T-helper 2 cell (primary cell): Measurements from ENCODE around the gene ADORA1.
A peak's percentile ranks its signal among the peaks of the same experiment; 100 is the strongest.

Source experiments
- DNase-seq, 5 experiments: peaks; one replicate each; pipeline versions ENCODE4 v3.0.0 to v3.0.0-alpha.2; 2012 to 2022

The ADORA1 gene

GRCh38 chr1:203161703-203162102, 34.2 kb downstream of the ADORA1 start:
- DNase-seq, result no peak

DNA sequence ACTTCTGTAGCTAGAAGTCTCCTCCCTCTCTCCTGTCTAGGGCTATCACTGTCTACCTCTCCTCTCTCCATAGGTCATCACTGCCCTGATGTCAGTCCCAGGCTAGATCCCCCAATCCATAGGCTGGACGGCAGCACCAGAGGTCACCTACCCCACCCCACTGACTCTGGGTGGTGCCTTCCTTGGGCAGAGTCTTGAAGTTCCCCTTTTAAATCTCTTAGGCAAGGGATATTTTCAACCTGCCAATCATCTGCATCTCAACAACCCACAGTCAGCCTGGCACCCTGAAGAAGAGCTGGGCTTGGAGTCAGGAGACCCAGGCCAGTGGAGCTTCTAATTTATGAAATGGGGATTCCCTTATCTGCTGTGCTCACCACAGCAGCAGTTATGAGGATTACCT, 34.9 kb downstream of the ADORA1 start:
- DNase-seq, result no peak

DNA sequence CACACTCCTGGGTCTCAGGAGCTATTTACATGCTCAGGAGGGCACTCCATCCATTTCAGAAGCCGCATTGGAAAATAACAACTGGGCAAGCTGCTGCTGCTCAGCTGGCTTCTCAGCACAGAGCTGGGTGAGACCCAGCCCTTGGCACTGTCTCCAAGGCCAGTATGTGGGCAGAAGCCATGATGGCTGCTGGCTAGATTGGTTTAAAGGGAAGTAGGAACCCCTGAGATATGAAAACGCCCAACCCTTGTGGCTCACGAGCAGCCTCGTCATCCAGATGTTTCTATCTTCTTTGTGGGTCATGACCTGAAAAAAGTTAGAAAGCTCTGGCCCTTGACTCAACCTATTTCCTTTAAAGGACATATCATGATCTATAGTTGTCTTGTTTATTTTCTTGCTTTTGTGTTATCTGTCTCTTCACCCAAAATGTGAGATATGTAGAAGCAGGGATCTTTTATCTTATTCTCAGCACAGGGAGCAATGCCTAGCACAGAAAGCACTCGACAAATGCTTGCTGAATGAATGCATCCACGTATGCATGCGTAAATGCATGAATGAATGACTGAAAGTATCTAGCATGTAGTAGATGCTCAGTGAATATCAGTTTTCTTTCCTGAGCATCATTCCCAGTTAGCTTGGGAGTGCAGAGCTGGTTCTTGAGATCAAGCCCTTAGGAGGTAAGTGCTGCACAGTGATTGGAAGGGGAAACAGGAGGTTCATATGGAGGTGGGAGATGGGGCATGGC, 36.5 kb downstream of the ADORA1 start:
- no peak for DNase-seq

GRCh38 chr1:203165101-203165799, 37.7 kb downstream of the ADORA1 start:
- no peak for DNase-seq

- DNase-seq, result no peak
Observed at GRCh38 chr1:203165800-203166161, 38.3 kb downstream of the ADORA1 start.

DNA sequence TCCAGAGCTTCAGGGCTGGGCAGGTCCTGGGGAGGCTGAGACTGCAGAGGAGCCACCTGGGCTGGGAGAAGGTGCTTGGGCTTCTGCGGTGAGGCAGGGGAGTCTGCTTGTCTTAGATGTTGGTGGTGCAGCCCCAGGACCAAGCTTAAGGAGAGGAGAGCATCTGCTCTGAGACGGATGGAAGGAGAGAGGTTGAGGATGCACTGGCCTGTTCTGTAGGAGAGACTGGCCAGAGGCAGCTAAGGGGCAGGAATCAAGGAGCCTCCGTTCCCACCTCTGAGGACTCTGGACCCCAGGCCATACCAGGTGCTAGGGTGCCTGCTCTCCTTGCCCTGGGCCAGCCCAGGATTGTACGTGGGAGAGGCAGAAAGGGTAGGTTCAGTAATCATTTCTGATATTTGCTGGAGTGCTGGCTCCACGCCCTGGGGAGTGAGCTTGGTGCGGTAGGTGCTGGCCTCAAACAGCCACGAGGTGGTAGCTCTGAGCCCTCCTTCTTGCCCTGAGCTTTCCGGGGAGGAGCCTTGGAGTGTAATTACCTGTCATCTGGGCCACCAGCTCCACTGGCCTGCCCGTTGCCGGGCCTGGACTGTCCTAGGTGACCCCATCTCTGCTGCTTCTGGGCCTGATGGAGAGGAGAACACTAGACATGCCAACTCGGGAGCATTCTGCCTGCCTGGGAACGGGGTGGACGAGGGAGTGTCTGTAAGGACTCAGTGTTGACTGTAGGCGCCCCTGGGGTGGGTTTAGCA, 38.8 kb downstream of the ADORA1 start:
- peak in 1 of 5 experiments; percentile 11 for DNase-seq

DNA sequence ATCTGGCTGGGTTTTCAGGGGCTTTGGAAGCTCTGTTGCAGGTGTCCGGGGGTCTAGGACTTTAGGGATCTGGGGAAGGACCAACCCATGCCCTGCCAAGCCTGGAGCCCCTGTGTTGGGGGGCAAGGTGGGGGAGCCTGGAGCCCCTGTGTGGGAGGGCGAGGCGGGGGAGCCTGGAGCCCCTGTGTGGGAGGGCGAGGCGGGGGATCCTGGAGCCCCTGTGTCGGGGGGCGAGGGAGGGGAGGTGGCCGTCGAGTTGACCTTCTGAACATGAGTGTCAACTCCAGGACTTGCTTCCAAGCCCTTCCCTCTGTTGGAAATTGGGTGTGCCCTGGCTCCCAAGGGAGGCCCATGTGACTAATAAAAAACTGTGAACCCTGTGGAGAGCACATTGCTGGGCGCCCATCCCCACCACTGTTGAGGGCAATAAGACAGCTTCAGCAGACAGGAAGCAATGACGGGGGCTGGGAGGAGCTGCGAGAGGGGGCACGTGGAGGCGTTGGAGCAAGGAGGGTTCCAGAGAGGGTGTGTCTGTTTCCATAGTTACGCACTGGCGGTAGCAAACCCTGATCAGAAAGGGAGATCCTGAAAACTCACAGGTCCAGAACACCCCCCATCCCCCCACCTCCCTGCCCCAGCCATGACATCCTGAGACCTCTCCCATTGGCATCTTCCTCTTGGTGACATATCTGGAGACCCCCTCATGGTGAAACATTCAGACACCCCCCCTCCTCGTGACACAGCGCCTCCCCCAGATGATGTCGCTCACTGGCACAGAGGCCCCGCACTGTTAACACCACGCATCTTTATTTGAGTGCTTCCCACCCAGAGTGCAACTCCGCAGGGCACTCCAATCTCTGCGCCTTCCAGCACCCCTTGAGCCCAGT, 39.7 kb downstream of the ADORA1 start:
- peak in 1 of 5 experiments; percentile 4 for DNase-seq

GRCh38 chr1:203167913-203168200, 40.3 kb downstream of the ADORA1 start:
- no peak for DNase-seq

DNA sequence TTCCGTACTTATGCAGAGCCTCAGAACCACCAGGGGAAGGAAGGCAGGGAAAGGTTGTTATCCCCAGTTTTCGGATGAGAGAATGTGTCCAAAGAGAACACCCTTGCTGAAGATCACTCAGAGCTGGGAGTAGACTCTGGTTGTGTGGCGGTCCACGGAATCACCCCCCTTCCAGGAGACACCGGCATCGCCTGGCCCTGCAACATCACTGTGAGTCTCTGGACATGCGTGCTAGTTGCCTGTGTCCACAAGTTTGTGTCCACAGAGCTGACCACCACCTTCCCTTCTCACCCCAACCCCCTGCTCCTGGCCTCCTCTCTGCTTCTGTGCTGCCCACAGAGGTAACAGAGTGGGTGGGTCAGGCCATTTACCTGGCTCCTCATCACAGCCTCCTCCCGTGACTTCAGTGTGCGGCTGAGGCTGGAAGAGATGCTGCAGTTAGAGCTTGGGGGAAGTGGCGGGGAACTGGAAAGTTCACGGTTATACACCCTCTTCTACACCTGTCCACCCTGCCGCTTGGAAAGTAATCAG, 40.8 kb downstream of the ADORA1 start:
- DNase-seq, result no peak

GRCh38 chr1:203168991-203169390, 41.5 kb downstream of the ADORA1 start:
- no peak for DNase-seq

GRCh38 chr1:203169770-203170520, 42.4 kb downstream of the ADORA1 start:
- no peak for DNase-seq

DNA sequence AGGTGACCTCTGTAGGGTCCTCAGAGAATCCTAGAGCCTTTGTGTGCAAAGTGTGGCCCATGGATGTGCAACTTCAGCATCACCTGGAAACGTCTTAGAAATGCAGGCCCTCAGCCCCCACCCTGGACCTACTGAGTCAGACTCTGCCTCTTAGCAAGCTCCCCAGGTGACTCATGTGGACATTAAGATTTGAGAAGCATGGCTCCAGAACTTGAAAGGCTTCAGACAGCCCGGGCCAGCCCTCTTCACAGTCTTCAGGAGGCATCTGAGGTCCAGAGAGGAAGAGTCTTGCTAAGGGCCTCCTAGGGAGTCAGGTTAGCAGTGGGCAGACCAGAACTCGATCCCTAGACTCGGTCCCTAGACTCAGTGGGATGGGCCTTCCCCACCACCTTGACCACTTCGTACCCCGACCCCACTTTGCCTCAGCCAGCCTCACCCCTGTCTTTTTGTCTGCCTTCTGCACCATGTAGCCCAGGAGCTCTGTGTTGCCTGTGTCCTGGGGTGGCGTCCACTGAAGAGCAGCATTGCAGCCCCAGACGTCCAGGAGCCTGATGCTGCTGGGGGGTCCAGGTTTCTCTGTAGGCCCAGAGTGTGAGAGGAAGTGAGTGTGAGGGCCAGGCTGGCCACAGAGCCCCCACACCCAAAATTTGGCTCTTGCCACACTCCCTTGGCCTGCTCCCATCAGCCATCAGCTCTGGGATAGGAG, 43.3 kb downstream of the ADORA1 start:
- DNase-seq, result no peak

DNA sequence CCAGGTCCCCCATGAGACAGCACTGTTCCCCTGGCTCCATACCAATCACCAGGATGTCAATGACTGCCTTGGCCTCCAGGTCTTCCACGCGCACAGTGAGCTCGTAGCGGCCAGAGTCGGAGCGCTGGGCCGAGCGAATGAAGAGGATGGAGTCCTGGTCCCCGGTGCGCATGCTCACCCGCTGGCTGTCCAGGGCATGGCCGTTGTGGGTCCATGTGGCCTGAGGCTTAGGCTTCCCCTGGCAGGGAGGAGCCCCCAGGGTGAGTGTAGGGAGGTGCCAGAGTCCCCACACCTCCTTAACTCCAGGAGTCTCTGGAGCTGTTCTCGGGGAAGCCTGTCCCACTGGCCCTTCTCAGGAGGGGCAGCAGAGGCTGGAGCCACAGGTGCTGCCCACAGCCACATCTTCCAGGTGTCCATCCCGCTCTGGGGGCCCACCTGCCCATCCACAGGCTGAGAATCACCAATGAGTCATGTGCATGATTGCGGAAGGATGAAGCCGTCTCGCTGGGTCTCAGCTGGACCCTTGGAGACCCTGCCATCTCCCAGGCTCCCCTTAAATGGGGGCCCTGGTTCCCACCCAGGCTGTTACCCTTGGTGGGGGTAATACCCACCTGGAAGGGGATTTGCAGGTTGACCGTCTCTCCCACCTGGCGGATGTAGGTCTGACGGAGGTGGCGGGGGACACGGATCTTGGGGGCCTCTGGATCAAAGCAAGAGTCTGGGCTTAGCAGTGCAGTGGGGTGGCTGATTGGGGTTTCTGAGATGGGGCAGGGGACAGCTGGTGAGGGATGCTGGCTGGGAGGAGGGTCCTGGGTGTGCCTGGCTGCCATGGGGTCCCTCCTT, 44.0 kb downstream of the ADORA1 start:
- DNase-seq, result no peak

- peak in 2 of 5 experiments; percentile 21 to 30 for DNase-seq
Observed at GRCh38 chr1:203172184-203173010, 44.9 kb downstream of the ADORA1 start.

DNA sequence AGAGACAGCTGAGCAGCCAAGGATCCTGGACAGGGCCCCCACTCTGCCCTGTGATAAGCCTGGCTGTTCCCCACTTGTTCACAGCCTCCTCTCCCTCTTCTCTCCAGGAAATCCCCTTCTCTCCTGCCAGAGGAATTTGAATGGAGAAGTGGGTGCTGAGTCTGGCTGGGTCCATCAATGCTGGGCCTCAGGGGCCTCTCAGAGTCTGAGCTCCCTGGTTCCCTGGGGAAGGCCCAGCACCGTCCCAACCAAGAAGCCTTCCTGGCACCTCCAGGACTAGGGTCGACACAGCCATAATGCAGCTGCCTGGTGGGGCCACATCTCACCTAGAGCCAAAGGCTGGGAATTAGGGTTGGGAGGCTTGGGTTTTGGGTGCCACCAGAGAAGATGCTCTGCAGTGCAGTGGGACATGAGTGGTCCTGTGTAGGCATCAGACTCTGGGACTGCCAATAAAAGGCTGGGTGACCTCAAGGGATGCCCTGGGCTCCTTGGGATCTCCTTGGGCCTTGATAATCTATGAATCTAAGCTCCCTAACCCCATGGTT, 45.6 kb downstream of the ADORA1 start:
- DNase-seq, result no peak

GRCh38 chr1:203173566-203173965, 46.0 kb downstream of the ADORA1 start:
- no peak for DNase-seq

- no peak for DNase-seq
Observed at GRCh38 chr1:203174324-203174985, 46.9 kb downstream of the ADORA1 start.

DNA sequence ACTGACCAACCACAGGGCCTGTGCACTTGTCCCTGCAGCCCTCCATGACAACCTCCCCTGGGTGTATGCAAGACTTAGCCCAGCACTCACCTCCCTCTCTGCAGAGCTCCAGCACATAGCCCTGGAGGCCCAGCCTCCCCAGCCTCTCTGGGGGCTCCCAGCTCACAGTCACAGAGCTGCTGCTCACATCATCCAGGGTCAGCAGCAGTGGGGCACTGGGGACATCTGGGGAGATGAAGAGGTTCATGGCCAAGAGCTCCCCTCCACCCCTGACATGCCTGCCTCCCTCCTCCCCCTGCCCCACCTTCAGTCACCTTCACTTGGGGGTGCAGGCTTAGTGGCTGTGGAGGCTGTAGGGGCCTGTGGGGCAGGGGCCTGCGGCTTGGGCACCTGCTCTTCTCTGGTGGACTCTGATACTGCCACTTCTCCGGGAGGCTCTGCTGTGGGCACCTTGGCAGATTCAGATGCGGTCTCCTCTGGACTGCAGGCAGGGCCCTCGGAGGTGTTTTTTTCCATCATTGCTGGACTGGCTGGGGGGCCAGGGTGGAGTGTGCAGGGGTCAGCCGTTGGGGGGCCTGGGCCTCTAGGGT, 47.8 kb downstream of the ADORA1 start, which contains the start of gene MYBPH:
Gene MYBPH, minus strand, starts transcription at position 590 of the 590 bp plus-strand sequence. Its CDS starts 71 bp downstream, at position 519.
- DNase-seq, result no peak
